CD4-positive, alpha-beta T cell (primary cell): ENCODE data around the gene POR. TPM values are rescaled to one million over a fixed set of nuclear protein-coding genes. Genes with fewer than 3 reads are reported as not detected.

Source experiments
- ATAC-seq: fragments of 200-7000 bp; cut with Tn5 transposase; one replicate; pipeline ENCODE4 v1.10.0; 2022; ENCODE audit warnings: mild to moderate bottlenecking; ENCODE audit not compliant: poor library complexity
- CTCF ChIA-PET: fragments of 350-600 bp; sonication (Branson Sonifier 250); formaldehyde crosslinking; loops from one replicate; lab custom pipeline; 2021; ENCODE audit warnings: antibody characterized with exemption, inconsistent platforms; lab: Charles Lee
- POLR2A ChIA-PET: fragments of 350-600 bp; sonication (Branson Sonifier 250); formaldehyde crosslinking; loops from one replicate; lab custom pipeline; 2021; ENCODE audit warnings: antibody characterized with exemption, inconsistent platforms; lab: Charles Lee
- DNase-seq, 14 experiments: peaks; one replicate each; pipeline ENCODE4 v3.0.0-alpha.2; 2013 to 2020; ENCODE audit warnings: mixed read lengths in 2 of 14
- H3K27ac ChIP-seq, 2 donors: one replicate each; pipeline versions ENCODE4 v1.5.1 to v1.7.0; 2013; ENCODE audit warnings: low read length in 2 of 2, low read depth in 1 of 2, mild to moderate bottlenecking in 1 of 2
- H3K27me3 ChIP-seq, 2 experiments: 1 replicate in 1 of 2; 2 replicates in 1 of 2; pipeline versions ENCODE4 v1.6.1 to v1.7.0; 2013; ENCODE audit warnings: low read length in 2 of 2, control low read depth in 1 of 2, mild to moderate bottlenecking in 1 of 2, moderate library complexity in 1 of 2; ENCODE audit not compliant: insufficient read depth in 2 of 2, control insufficient read depth in 1 of 2
- H3K36me3 ChIP-seq: one replicate; pipeline ENCODE4 v1.6.1; 2013; ENCODE audit warnings: low read length, control low read depth; ENCODE audit not compliant: insufficient read depth
- H3K4me1 ChIP-seq: one replicate; pipeline ENCODE4 v1.6.1; 2013; ENCODE audit warnings: low read length, control low read depth; ENCODE audit not compliant: insufficient read depth
- H3K4me3 ChIP-seq: one replicate; pipeline ENCODE4 v1.5.1; 2013; ENCODE audit warnings: mild to moderate bottlenecking, low read length, moderate library complexity
- H3K9me3 ChIP-seq, 2 experiments: 1 replicate in 1 of 2; 2 replicates in 1 of 2; pipeline versions ENCODE4 v1.6.1 to v1.7.0; 2013; ENCODE audit warnings: low read length in 2 of 2, mild to moderate bottlenecking in 2 of 2, control low read depth in 1 of 2, moderate library complexity in 1 of 2; ENCODE audit not compliant: control insufficient read depth in 1 of 2, insufficient read depth in 1 of 2
- H3K27ac Mint-ChIP-seq: one replicate; pipeline ENCODE4 v1.8.0; 2020; ENCODE audit warnings: mixed read lengths
- H3K27me3 Mint-ChIP-seq: one replicate; pipeline ENCODE4 v1.8.0; 2021; ENCODE audit warnings: mixed read lengths
- H3K36me3 Mint-ChIP-seq: one replicate; pipeline ENCODE4 v1.8.0; 2021; ENCODE audit warnings: low read depth, mixed read lengths
- H3K4me1 Mint-ChIP-seq: one replicate; pipeline ENCODE4 v1.8.0; 2021; ENCODE audit warnings: low read depth, mixed read lengths
- H3K4me3 Mint-ChIP-seq: one replicate; pipeline ENCODE4 v1.8.0; 2020; ENCODE audit warnings: mild to moderate bottlenecking, mixed read lengths
- H3K9me3 Mint-ChIP-seq: one replicate; pipeline ENCODE4 v1.8.0; 2020; ENCODE audit warnings: mixed read lengths
- CTCF ChIP-seq: fragments of 200-600 bp; IDR thresholded peaks from one replicate; pipeline ENCODE4 v1.8.0; 2022; ENCODE audit warnings: antibody characterized with exemption, mild to moderate bottlenecking
- intact Hi-C, 2 experiments: fragments of 100-400 bp; cut with DNase I in 1 of 2; cut with micrococcal nuclease in 1 of 2; formaldehyde crosslinking; loops; one replicate each; pipeline versions ENCODE4 v1.15.1 to v1.9.0; 2023 to 2025; cut with DNase I, micrococcal nuclease
- total RNA-seq, 174 experiments: library from RNA in 2 of 174; stranded (reverse) in 2 of 174; gene quantifications; one replicate each; pipeline ENCODE4 v1.2.3 and lab custom pipeline; 2021 to 2026

POR gene
- total RNA-seq, 2 experiments from 2014 or later, result 44.2 to 54.8 TPM

- Histone ChIP-seq H3K4me1 (no peaks in the 10 kb centered on the region), H3K36me3 (peaks cover 22% of the 10 kb centered on the region), H3K9me3 (no peaks in the 10 kb centered on the region), H3K27me3 (no peaks in the 10 kb centered on the region), H3K4me3 (no peak overlapping the region), H3K27ac (no peak overlapping the region)
- ATAC-seq (no peak), DNase-seq (peak in 1 of 14 experiments; percentile 28)
- TF ChIP-seq CTCF, result no peak
- Mint-ChIP-seq H3K9me3 (no peaks in the 10 kb centered on the region), H3K36me3 (peaks cover 40% of the 10 kb centered on the region), H3K4me1 (no peaks in the 10 kb centered on the region), H3K4me3 (no peak overlapping the region), H3K27me3 (no peaks in the 10 kb centered on the region), H3K27ac (no peak overlapping the region)
- ChIA-PET CTCF (no interaction called here), POLR2A (interaction anchor here (0.6 kb wide), 1 partner anchor 910 kb away, joined by 4 read pairs; no protein-coding TSS in a partner anchor)
- intact Hi-C loops, result no loop called here
These were observed 57.2 kb downstream of the POR start for GRCh38 chr7:75971961-75972763.

GRCh38 chr7:75977743-75978142 is 62.8 kb downstream of the POR start:
- Mint-ChIP-seq H3K36me3 (peaks cover 42% of the 10 kb centered on the region), H3K4me1 (no peaks in the 10 kb centered on the region), H3K4me3 (no peak overlapping the region), H3K9me3 (no peaks in the 10 kb centered on the region), H3K27me3 (no peaks in the 10 kb centered on the region), H3K27ac (no peak overlapping the region)
- no peak for TF ChIP-seq CTCF
- ATAC-seq, result no peak
- intact Hi-C loops, result no loop called here
- CTCF ChIA-PET, result no interaction called here
- no peaks in the 10 kb centered on the region for H3K27me3 ChIP-seq
- H3K27ac ChIP-seq, result no peak overlapping the region
- no peaks in the 10 kb centered on the region for H3K4me1 ChIP-seq
- no peak overlapping the region for H3K4me3 ChIP-seq
- POLR2A ChIA-PET, result no interaction called here
- DNase-seq, result no peak
- H3K36me3 ChIP-seq, result peaks cover 30% of the 10 kb centered on the region
- H3K9me3 ChIP-seq, result no peaks in the 10 kb centered on the region

- POLR2A ChIA-PET, result no interaction called here
- Histone ChIP-seq H3K9me3 (no peaks in the 10 kb centered on the region), H3K36me3 (peaks cover 43% of the 10 kb centered on the region), H3K4me3 (no peak overlapping the region), H3K27ac (no peak overlapping the region), H3K27me3 (no peaks in the 10 kb centered on the region), H3K4me1 (no peaks in the 10 kb centered on the region)
- ATAC-seq, result no peak
- DNase-seq, result no peak
- Mint-ChIP-seq H3K4me1 (no peaks in the 10 kb centered on the region), H3K36me3 (peaks cover 46% of the 10 kb centered on the region), H3K4me3 (no peak overlapping the region), H3K27me3 (no peaks in the 10 kb centered on the region), H3K27ac (no peak overlapping the region), H3K9me3 (no peaks in the 10 kb centered on the region)
- CTCF ChIA-PET, result no interaction called here
- intact Hi-C loops, result no loop called here
- no peak for TF ChIP-seq CTCF
These were observed 64.9 kb downstream of the POR start for GRCh38 chr7:75979759-75980429.
